CD4-positive, alpha-beta T cell treated with Interleukin-6 for 4 hours (primary cell): ENCODE results near the gene ARHGEF37.

ENCODE experiments used
- DNase-seq: peaks from one replicate; pipeline ENCODE4 v3.0.0-alpha.2; 2020; ENCODE audit warnings: mixed read lengths

Gene ARHGEF37

GRCh38 chr5:149604321-149604720 lies 23.0 kb downstream of the ARHGEF37 start:
- DNase-seq: no peak

- no peak for DNase-seq
Measured at GRCh38 chr5:149605354-149605997, 24.2 kb downstream of the ARHGEF37 start.

GRCh38 chr5:149605998-149606724 lies 24.9 kb downstream of the ARHGEF37 start:
- DNase-seq: no peak

- DNase-seq: no peak
Measured at GRCh38 chr5:149608936-149609545, 27.7 kb downstream of the ARHGEF37 start.

- DNase-seq: no peak
Measured at GRCh38 chr5:149609640-149610219, 28.4 kb downstream of the ARHGEF37 start.

GRCh38 chr5:149610589-149611255 lies 29.4 kb downstream of the ARHGEF37 start:
- DNase-seq: no peak

GRCh38 chr5:149611326-149611725 lies 30.0 kb downstream of the ARHGEF37 start:
- no peak for DNase-seq

GRCh38 chr5:149614034-149614907 lies 33.0 kb downstream of the ARHGEF37 start:
- no peak for DNase-seq

GRCh38 chr5:149615976-149616375 lies 34.7 kb downstream of the ARHGEF37 start:
- no peak for DNase-seq

- DNase-seq: no peak
Measured at GRCh38 chr5:149616727-149617285, 35.5 kb downstream of the ARHGEF37 start.

GRCh38 chr5:149617760-149618306 lies 36.5 kb downstream of the ARHGEF37 start:
- DNase-seq: no peak

GRCh38 chr5:149618581-149619248 lies 37.4 kb downstream of the ARHGEF37 start:
- DNase-seq: no peak

- DNase-seq: no peak
Measured at GRCh38 chr5:149621415-149622098, 40.3 kb downstream of the ARHGEF37 start.

GRCh38 chr5:149622466-149622865 lies 41.2 kb downstream of the ARHGEF37 start:
- DNase-seq: no peak

GRCh38 chr5:149623473-149623872 lies 42.2 kb downstream of the ARHGEF37 start:
- DNase-seq: no peak

GRCh38 chr5:149627070-149627469 lies 45.8 kb downstream of the ARHGEF37 start:
- no peak for DNase-seq

- DNase-seq: no peak
Measured at GRCh38 chr5:149628221-149628620, 46.9 kb downstream of the ARHGEF37 start.

- DNase-seq: no peak
Measured at GRCh38 chr5:149628846-149629388, 47.6 kb downstream of the ARHGEF37 start.

- no peak for DNase-seq
Measured at GRCh38 chr5:149629421-149629820, 48.1 kb downstream of the ARHGEF37 start.

GRCh38 chr5:149630337-149630736 lies 49.0 kb downstream of the ARHGEF37 start:
- DNase-seq: no peak
